SK-N-SH treated with all-trans-retinoic acid at 6 μM for 48 hours (cell line): ENCODE measurements around the gene GRIK2.

Experiments used
- ATAC-seq: fragments of 200-7000 bp; cut with Tn5 transposase; 3 replicates; pipeline ENCODE4 v1.9.1; 2020; ENCODE audit warnings: mild to moderate bottlenecking, moderate library complexity
- BACH2 ChIP-seq: fragments of 250-450 bp; sonication (Bioruptor Pico); IDR thresholded peaks from 2 replicates; pipeline ENCODE4 v1.9.0; 2021; ENCODE audit warnings: mild to moderate bottlenecking, borderline replicate concordance
- CSDC2 ChIP-seq: fragments of 250-450 bp; sonication (Bioruptor Pico); IDR thresholded peaks from 2 replicates; pipeline ENCODE4 v1.5.0; 2020; ENCODE audit warnings: mild to moderate bottlenecking, moderate library complexity
- ESRRG ChIP-seq: fragments of 250-450 bp; sonication (Bioruptor Pico); IDR thresholded peaks from 2 replicates; pipeline ENCODE4 v1.6.1; 2021; ENCODE audit warnings: mild to moderate bottlenecking
- GLIS3 ChIP-seq: fragments of 250-450 bp; sonication (Bioruptor Pico); IDR thresholded peaks from 2 replicates; pipeline ENCODE4 v1.5.0; 2020; ENCODE audit warnings: mild to moderate bottlenecking, moderate library complexity
- ISL1 ChIP-seq: fragments of 250-450 bp; sonication (Bioruptor Pico); IDR thresholded peaks from 2 replicates; pipeline ENCODE4 v2.1.2; 2022; ENCODE audit warnings: mild to moderate bottlenecking, moderate library complexity
- PPARA ChIP-seq: fragments of 250-450 bp; sonication (Bioruptor Pico); IDR thresholded peaks from 2 replicates; pipeline ENCODE4 v1.5.0; 2020; ENCODE audit warnings: mild to moderate bottlenecking, borderline replicate concordance
- RARB ChIP-seq: fragments of 250-450 bp; sonication (Bioruptor Pico); IDR thresholded peaks from 2 replicates; pipeline ENCODE4 v1.8.0; 2021; ENCODE audit warnings: mild to moderate bottlenecking, moderate library complexity
- SNAI2 ChIP-seq: fragments of 250-450 bp; sonication (Bioruptor Pico); IDR thresholded peaks from 2 replicates; pipeline ENCODE4 v1.5.0; 2020; ENCODE audit warnings: mild to moderate bottlenecking, moderate library complexity
- TCF4 ChIP-seq: fragments of 250-450 bp; sonication (Bioruptor Pico); IDR thresholded peaks from 2 replicates; pipeline ENCODE4 v1.8.0; 2021; ENCODE audit warnings: mild to moderate bottlenecking, moderate library complexity, borderline replicate concordance
- ZC3H10 ChIP-seq: fragments of 250-450 bp; sonication (Bioruptor Pico); IDR thresholded peaks from 2 replicates; pipeline ENCODE4 v1.5.1; 2021; ENCODE audit warnings: mild to moderate bottlenecking, moderate library complexity
- ZFP3 ChIP-seq: fragments of 250-450 bp; sonication (Bioruptor Pico); IDR thresholded peaks from 2 replicates; pipeline ENCODE4 v1.5.0; 2020; ENCODE audit warnings: mild to moderate bottlenecking, moderate library complexity
- ZFP30 ChIP-seq: fragments of 450-650 bp; formaldehyde crosslinking; IDR thresholded peaks from 2 replicates; pipeline ENCODE4 v1.5.0; 2022; ENCODE audit warnings: mild to moderate bottlenecking, moderate library complexity
- ZNF70 ChIP-seq: fragments of 450-650 bp; formaldehyde crosslinking; IDR thresholded peaks from 2 replicates; pipeline ENCODE4 v1.5.0; 2020; ENCODE audit warnings: mild to moderate bottlenecking, moderate library complexity
- TF ChIP-seq, protein P1 (sequence below): fragments of 250-450 bp; sonication (Bioruptor Pico); IDR thresholded peaks from 2 replicates; pipeline ENCODE4 v1.5.1; 2020; ENCODE audit warnings: low read depth, mild to moderate bottlenecking, moderate library complexity
- TF ChIP-seq, protein P2 (sequence below): fragments of 250-450 bp; sonication (Bioruptor Pico); IDR thresholded peaks from 2 replicates; pipeline ENCODE4 v1.8.0; 2020; ENCODE audit warnings: mild to moderate bottlenecking, moderate library complexity, borderline replicate concordance
- TF ChIP-seq, protein P3 (sequence below): fragments of 250-450 bp; sonication (Bioruptor Pico); IDR thresholded peaks from 2 replicates; pipeline ENCODE4 v1.5.1; 2021; ENCODE audit warnings: mild to moderate bottlenecking, moderate library complexity
- TF ChIP-seq, protein P4 (sequence below): fragments of 250-450 bp; sonication (Bioruptor Pico); IDR thresholded peaks from 2 replicates; pipeline ENCODE4 v1.5.0; 2020; ENCODE audit warnings: mild to moderate bottlenecking, moderate library complexity
- TF ChIP-seq, protein P5 (sequence below): fragments of 250-450 bp; sonication (Bioruptor Pico); IDR thresholded peaks from 2 replicates; pipeline ENCODE4 v1.8.0; 2021; ENCODE audit warnings: low read depth, mild to moderate bottlenecking, moderate library complexity, borderline replicate concordance

Gene GRIK2

DNA sequence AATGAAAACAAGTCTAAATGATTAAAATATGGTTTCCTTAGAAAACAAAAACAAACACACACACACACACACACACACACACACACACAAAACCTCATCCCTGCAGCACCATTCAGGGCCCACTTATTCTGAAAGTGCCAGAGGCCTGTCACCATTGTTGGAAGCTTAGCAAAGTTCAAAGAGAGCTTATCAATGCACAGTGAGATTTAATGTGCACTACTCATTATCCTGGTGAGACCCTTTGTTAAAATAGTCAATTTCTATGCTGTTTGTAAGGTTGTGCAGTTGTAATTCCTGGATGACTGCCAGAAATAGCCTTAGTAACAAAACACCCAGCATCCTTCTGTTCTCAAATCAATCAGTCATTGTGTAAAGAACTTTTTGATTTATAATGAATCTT, 482.9 kb downstream of the GRIK2 start:
- no peak for ATAC-seq

DNA sequence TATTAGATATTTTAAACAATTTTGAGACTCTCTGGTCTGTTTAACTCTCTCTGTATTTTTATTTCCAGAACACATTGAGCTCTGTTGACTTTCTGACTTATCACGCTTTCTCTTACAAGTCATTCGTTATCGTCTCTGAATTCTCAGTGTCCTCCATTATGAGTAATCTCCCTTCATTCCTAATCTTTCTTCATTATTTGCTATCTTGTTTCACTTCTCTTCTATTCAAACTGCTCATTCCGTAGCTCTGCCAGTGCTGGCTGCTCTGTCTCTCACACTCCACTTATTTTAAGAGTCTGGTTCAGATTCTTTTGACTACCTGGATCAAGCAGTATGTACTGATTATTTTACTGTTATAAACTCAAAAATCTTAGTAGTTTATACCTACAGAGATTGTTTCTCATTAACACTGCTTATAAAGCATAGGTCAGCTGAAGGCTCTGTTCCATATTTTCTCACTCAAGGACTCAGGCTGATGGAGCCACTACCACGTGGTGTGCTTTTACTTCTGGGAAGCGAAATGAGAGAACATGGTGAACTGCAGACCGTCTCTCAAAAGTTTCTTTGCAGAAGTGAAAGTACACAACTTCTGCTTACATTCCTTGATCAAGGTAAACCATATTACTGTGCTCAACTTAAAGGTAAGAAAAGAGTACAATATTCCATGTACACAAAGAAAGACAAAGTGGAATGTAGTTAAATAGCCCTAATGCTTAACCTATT, 485.2 kb downstream of the GRIK2 start:
- no peak for TF ChIP-seq ZC3H10 (CRISPR knock-in tag)
- TF ChIP-seq SNAI2, result no peak
- TF ChIP-seq RARB (CRISPR knock-in tag), result no peak
- no peak for TF ChIP-seq ISL1 (CRISPR knock-in tag)
- TF ChIP-seq, protein P1, sequence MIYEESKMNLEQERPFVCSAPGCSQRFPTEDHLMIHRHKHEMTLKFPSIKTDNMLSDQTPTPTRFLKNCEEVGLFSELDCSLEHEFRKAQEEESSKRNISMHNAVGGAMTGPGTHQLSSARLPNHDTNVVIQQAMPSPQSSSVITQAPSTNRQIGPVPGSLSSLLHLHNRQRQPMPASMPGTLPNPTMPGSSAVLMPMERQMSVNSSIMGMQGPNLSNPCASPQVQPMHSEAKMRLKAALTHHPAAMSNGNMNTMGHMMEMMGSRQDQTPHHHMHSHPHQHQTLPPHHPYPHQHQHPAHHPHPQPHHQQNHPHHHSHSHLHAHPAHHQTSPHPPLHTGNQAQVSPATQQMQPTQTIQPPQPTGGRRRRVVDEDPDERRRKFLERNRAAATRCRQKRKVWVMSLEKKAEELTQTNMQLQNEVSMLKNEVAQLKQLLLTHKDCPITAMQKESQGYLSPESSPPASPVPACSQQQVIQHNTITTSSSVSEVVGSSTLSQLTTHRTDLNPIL (CRISPR knock-in tag), result no peak
- TF ChIP-seq ZFP30 (CRISPR knock-in tag), result no peak
- TF ChIP-seq, protein P2, sequence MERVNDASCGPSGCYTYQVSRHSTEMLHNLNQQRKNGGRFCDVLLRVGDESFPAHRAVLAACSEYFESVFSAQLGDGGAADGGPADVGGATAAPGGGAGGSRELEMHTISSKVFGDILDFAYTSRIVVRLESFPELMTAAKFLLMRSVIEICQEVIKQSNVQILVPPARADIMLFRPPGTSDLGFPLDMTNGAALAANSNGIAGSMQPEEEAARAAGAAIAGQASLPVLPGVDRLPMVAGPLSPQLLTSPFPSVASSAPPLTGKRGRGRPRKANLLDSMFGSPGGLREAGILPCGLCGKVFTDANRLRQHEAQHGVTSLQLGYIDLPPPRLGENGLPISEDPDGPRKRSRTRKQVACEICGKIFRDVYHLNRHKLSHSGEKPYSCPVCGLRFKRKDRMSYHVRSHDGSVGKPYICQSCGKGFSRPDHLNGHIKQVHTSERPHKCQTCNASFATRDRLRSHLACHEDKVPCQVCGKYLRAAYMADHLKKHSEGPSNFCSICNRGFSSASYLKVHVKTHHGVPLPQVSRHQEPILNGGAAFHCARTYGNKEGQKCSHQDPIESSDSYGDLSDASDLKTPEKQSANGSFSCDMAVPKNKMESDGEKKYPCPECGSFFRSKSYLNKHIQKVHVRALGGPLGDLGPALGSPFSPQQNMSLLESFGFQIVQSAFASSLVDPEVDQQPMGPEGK, result no peak
- no peak for TF ChIP-seq CSDC2
- ATAC-seq, result no peak

More for the DNA sequence above, 482.9 kb downstream of the GRIK2 start:
- TF ChIP-seq SNAI2 (no peak), ZNF70 (no peak), CSDC2 (no peak), PPARA (no peak), ESRRG (CRISPR knock-in tag) (no peak), GLIS3 (CRISPR knock-in tag) (no peak), ZFP3 (CRISPR knock-in tag) (no peak), ISL1 (CRISPR knock-in tag) (no peak), TCF4 (no peak)
- TF ChIP-seq, protein P3, sequence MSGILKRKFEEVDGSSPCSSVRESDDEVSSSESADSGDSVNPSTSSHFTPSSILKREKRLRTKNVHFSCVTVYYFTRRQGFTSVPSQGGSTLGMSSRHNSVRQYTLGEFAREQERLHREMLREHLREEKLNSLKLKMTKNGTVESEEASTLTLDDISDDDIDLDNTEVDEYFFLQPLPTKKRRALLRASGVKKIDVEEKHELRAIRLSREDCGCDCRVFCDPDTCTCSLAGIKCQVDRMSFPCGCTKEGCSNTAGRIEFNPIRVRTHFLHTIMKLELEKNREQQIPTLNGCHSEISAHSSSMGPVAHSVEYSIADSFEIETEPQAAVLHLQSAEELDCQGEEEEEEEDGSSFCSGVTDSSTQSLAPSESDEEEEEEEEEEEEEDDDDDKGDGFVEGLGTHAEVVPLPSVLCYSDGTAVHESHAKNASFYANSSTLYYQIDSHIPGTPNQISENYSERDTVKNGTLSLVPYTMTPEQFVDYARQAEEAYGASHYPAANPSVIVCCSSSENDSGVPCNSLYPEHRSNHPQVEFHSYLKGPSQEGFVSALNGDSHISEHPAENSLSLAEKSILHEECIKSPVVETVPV (CRISPR knock-in tag), result no peak
- TF ChIP-seq, protein P2, result no peak
- TF ChIP-seq, protein P4, sequence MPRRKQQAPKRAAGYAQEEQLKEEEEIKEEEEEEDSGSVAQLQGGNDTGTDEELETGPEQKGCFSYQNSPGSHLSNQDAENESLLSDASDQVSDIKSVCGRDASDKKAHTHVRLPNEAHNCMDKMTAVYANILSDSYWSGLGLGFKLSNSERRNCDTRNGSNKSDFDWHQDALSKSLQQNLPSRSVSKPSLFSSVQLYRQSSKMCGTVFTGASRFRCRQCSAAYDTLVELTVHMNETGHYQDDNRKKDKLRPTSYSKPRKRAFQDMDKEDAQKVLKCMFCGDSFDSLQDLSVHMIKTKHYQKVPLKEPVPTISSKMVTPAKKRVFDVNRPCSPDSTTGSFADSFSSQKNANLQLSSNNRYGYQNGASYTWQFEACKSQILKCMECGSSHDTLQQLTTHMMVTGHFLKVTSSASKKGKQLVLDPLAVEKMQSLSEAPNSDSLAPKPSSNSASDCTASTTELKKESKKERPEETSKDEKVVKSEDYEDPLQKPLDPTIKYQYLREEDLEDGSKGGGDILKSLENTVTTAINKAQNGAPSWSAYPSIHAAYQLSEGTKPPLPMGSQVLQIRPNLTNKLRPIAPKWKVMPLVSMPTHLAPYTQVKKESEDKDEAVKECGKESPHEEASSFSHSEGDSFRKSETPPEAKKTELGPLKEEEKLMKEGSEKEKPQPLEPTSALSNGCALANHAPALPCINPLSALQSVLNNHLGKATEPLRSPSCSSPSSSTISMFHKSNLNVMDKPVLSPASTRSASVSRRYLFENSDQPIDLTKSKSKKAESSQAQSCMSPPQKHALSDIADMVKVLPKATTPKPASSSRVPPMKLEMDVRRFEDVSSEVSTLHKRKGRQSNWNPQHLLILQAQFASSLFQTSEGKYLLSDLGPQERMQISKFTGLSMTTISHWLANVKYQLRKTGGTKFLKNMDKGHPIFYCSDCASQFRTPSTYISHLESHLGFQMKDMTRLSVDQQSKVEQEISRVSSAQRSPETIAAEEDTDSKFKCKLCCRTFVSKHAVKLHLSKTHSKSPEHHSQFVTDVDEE (CRISPR knock-in tag), result no peak
- TF ChIP-seq, protein P5, sequence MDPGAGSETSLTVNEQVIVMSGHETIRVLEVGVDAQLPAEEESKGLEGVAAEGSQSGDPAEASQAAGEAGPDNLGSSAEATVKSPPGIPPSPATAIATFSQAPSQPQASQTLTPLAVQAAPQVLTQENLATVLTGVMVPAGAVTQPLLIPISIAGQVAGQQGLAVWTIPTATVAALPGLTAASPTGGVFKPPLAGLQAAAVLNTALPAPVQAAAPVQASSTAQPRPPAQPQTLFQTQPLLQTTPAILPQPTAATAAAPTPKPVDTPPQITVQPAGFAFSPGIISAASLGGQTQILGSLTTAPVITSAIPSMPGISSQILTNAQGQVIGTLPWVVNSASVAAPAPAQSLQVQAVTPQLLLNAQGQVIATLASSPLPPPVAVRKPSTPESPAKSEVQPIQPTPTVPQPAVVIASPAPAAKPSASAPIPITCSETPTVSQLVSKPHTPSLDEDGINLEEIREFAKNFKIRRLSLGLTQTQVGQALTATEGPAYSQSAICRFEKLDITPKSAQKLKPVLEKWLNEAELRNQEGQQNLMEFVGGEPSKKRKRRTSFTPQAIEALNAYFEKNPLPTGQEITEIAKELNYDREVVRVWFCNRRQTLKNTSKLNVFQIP (CRISPR knock-in tag), result no peak
- TF ChIP-seq, protein P1 (CRISPR knock-in tag), result no peak

DNA sequence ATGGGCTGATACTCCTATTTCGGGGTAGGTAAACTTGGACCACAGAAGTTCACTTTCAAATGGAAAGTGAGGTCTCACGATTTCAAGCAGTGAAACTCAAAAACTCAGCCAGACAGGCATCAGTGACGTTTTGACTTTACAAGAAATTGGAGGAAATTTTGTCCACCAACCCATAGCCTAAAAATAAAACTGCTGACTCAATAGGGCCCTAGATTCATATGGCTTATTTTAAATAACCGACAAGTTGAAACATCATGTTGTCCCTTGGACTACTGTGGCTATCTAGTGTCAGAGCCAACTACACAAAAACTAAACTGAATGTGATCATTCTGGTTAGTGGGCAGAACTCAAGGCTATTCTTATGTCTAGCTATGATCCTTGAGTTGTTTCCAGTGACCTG, 486.3 kb downstream of the GRIK2 start:
- no peak for TF ChIP-seq SNAI2
- no peak for TF ChIP-seq PPARA
- no peak for TF ChIP-seq BACH2
- TF ChIP-seq, all 23 proteins: peak for 0
- ATAC-seq, result no peak
